Right lung (tissue), 5 donors: Measurements from ENCODE around the gene CCAR1. TPM values are rescaled to one million over a fixed set of nuclear protein-coding genes. Genes with fewer than 3 reads are reported as not detected.
"Not testable (repeated sequence)": the region's sequence is repeated elsewhere in the genome, so short reads cannot be mapped to it uniquely, and the experiment has no call there.

Source experiments
- DNase-seq, 2 donors: peaks; one replicate each; pipeline ENCODE4 v3.0.0-alpha.2; 2013
- polyA plus RNA-seq, 5 donors: library from polyadenylated mRNA; unstranded; fragments of 120-200 nt; gene quantifications; one replicate each; pipeline versions ENCODE4 v1.2.1 to v1.2.3, GENCODE V29; 2013; ENCODE audit warnings: inconsistent platforms in 1 of 5, low replicate concordance in 1 of 5; ENCODE audit not compliant: insufficient read length in 5 of 5, insufficient read depth in 1 of 5

The CCAR1 gene
- polyA plus RNA-seq, 5 donors, result 141 to 215 (median 197) TPM

DNA sequence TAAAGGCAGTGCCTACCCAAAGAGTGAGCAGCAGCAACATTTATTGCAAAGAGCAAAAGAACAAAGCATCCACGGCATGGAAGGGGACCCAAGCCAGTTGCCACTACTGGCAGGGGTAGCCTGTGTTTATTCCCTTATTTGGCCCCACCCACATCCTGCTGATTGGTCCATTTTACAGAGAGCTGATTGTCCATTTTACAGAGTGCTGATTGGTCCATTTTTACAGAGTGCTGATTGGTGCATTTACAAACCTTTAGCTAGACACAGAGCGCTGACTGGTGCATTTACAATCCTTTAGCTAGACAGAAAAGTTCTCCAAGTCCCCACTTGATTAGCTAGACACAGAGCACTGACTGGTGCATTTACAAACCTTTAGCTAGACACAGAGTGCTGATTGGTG is 101.6 kb downstream of the CCAR1 start:
- not testable (repeated sequence) for DNase-seq

- DNase-seq, result peak; percentile 63 to 70
These were observed 105.9 kb downstream of the CCAR1 start, which contains the start of gene STOX1 for GRCh38 chr10:68826764-68827591. TSS of gene STOX1 (plus strand) at chr10:68827531. CDS start at chr10:68827624, 93 bp downstream.

- DNase-seq, result not testable (repeated sequence)
These were observed 106.5 kb downstream of the CCAR1 start for GRCh38 chr10:68827592-68827959.

- peak in 1 of 2 donors; percentile 19 for DNase-seq
These were observed 107.1 kb downstream of the CCAR1 start for GRCh38 chr10:68828083-68828601.

DNA sequence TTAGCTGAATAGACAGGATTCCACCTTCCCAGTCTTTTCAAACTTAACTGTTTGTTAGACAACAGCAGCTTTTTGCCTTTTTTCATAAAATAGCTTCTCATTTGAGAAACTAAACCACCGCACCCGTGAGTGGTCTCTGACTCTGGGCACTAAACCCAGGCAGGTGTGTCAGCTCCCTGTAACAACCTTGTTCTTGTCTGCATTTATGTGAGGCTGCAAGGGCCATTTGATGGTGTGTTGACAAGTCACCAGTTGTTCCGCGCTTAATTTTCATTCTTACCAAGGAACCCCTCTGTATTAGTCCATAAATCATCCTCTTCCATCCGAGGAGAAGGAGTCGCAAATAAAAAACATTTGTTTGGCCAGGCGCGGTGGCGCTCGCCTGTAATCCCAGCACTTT is 107.8 kb downstream of the CCAR1 start:
- no peak for DNase-seq

- DNase-seq, result no peak
These were observed 108.5 kb downstream of the CCAR1 start for GRCh38 chr10:68829521-68829920.

DNA sequence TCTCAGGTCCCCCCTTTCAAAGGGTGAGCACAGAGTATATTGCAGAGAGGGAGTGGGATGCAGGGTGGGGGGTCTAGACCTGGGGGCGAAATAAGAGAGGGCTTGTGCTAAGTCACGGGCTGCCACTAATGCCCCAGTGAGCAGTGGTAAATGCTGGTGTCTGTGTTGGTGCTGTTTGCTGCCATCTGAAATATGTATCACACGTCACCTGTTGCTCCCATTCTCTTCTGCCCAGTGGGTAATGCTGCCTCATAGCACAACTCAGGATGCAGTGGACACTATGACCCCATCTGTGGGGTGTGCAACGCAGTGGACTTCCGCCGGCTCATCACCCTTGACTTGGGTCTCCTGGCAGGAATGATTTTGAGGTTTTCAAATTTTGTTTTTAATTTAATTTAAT is 108.9 kb downstream of the CCAR1 start:
- DNase-seq, result no peak

DNA sequence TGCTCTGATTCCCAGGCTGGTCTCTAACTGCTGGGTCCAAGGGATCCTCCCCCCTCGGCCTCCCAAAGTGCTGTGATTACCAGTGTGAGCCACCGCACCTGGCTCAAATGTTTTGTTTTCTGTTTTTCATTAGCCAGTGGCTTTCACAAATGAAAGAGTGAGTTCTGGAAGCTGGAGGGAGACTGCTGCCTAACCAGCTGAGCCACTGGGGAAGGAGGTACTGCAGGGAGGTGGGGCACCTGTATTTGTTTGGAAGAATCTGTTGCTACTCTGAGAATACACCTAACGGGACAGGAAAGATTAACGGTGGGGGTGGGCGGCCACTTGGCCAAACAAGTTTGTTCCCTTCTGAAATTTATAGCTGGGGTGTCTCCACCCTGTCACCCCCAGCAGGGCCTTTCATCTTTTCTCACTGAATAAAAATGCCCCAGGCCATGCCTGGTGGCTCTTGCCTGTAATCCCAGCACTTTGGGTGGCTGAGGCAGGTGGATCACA is 111.0 kb downstream of the CCAR1 start:
- no peak for DNase-seq

- no peak for DNase-seq
These were observed 111.6 kb downstream of the CCAR1 start for GRCh38 chr10:68832601-68833000.

- DNase-seq, result no peak
These were observed 116.7 kb downstream of the CCAR1 start for GRCh38 chr10:68837626-68838322.

DNA sequence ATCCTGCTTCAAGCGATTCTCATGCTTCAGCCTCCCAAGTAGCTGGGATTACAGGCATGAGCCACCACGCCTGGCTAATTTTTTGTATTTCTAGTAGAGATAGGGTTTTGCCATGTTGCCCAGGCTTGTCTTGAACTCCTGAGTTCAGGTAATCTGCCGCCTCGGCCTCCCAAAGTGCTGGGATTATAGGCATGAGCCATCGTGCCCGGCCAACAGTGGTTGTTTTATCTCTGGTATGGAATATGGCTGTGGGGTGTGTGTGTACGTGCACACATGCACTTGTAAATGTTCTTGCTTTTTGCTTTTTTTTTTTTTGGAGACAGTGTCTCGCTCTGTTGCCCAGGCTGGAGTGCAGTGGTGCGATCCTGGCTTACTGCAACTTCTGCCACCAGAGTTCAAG is 119.6 kb downstream of the CCAR1 start:
- not testable (repeated sequence) for DNase-seq

Other genes with a start within 250 kb of the CCAR1 start
- 10 to 100 TPM in 3 of 5 donors, 1 to 10 TPM in 2; 7.4 to 19.4 (median 14.4) TPM for gene DNA2, start 249.3 kb upstream of the CCAR1 start, polyA plus RNA-seq
- gene SLC25A16, start 193.7 kb upstream of the CCAR1 start, polyA plus RNA-seq, result 10 to 100 TPM; 10.6 to 16.2 (median 13.0) TPM
- 10 to 100 TPM in 4 of 5 donors, 1 to 10 TPM in 1; 8.7 to 19.7 (median 15.9) TPM for gene TET1, start 160.9 kb upstream of the CCAR1 start, polyA plus RNA-seq
- gene STOX1, start 106.3 kb downstream of the CCAR1 start, polyA plus RNA-seq, result 1 to 10 TPM; 3.3 to 5.5 (median 4.3) TPM
- 10 to 100 TPM; 52.2 to 70.8 (median 61.6) TPM for gene DDX50, start 180.1 kb downstream of the CCAR1 start, polyA plus RNA-seq
- gene DDX21, start 234.9 kb downstream of the CCAR1 start, polyA plus RNA-seq, result 10 to 100 TPM; 43.7 to 55.3 (median 46.9) TPM